ENCODE measurements around the gene PRKCA. TPM values are rescaled to one million over a fixed set of nuclear protein-coding genes. Genes with fewer than 3 reads are reported as not detected.

The PRKCA gene
- total and polyA plus RNA-seq, 4 donors, result 3.0 to 14.1 (median 5.4) TPM

- no peak overlapping the region for H3K27ac ChIP-seq (ENCODE audit: low read depth in 1 of 2, low read length in 2 of 2)
- no peak for DNase-seq (ENCODE audit: low spot score)
- H3K4me3 ChIP-seq (ENCODE audit: low read depth in 1 of 3, low read length in 3 of 3), result no peak overlapping the region
- no peak overlapping the region for H3K9ac ChIP-seq (ENCODE audit: low read depth in 1 of 2, low read length in 2 of 2)
- H3K9me3 ChIP-seq (ENCODE audit: control insufficient read depth in 4 of 4, low read length in 3 of 4), result peaks cover 0 to 2% (median 0%) of the 10 kb centered on the region in 4 donors
- TF ChIP-seq JUND (IDR thresholded peaks at IDR 0.05), result no peak
- no peak for TF ChIP-seq FOXA1 (IDR thresholded peaks at IDR 0.05)
- no peak for TF ChIP-seq REST (IDR thresholded peaks at IDR 0.05)
- TF ChIP-seq HNF4A (conservative IDR thresholded peaks at IDR 0.05), result no peak
- no peak for TF ChIP-seq HNF4G (IDR thresholded peaks at IDR 0.05)
- TF ChIP-seq RXRA (IDR thresholded peaks at IDR 0.05), result no peak
- TF ChIP-seq ATF3 (IDR thresholded peaks at IDR 0.05), result no peak
- TF ChIP-seq CTCF (IDR thresholded peaks at IDR 0.05; ENCODE audit: low read depth, low read length, missing input control), result no peak
- TF ChIP-seq SP1 (IDR thresholded peaks at IDR 0.05), result no peak
- no peak for TF ChIP-seq EGR1 (IDR thresholded peaks at IDR 0.05; ENCODE audit: low read depth in 2 of 2)
- no peak for TF ChIP-seq NR2F2 (IDR thresholded peaks at IDR 0.05)
- H3K4me1 ChIP-seq (ENCODE audit: control insufficient read depth in 4 of 4, insufficient read depth in 4 of 4, low read length in 3 of 4), result peaks cover 2 to 7% (median 5%) of the 10 kb centered on the region in 4 donors
- WGBS, result 98% methylated on average over 8 of the region's 8 CpGs
- H3K27me3 ChIP-seq (ENCODE audit: control insufficient read depth in 4 of 4, insufficient read depth in 4 of 4, low read length in 3 of 4), result no peaks in the 10 kb centered on the region
- no peaks in the 10 kb centered on the region for H3K36me3 ChIP-seq (ENCODE audit: control insufficient read depth in 4 of 4, insufficient read depth in 3 of 4, low read depth in 1 of 4, low read length in 3 of 4)
Observed at GRCh38 chr17:66447159-66447558, 144.7 kb downstream of the PRKCA start.

GRCh38 chr17:66448026-66448639, 145.7 kb downstream of the PRKCA start:
- Histone ChIP-seq H3K4me1 (ENCODE audit: control insufficient read depth in 4 of 4, insufficient read depth in 4 of 4, low read length in 3 of 4) (peaks cover 2 to 8% (median 6%) of the 10 kb centered on the region in 4 donors), H3K4me3 (ENCODE audit: low read depth in 1 of 3, low read length in 3 of 3) (no peak overlapping the region), H3K36me3 (ENCODE audit: control insufficient read depth in 4 of 4, insufficient read depth in 3 of 4, low read depth in 1 of 4, low read length in 3 of 4) (no peaks in the 10 kb centered on the region), H3K9ac (ENCODE audit: low read depth in 1 of 2, low read length in 2 of 2) (no peak overlapping the region), H3K27ac (ENCODE audit: low read depth in 1 of 2, low read length in 2 of 2) (peak overlapping the region in 1 of 2 donors; percentile 23), H3K9me3 (ENCODE audit: control insufficient read depth in 4 of 4, low read length in 3 of 4) (peaks cover 0 to 2% (median 0%) of the 10 kb centered on the region in 4 donors), H3K27me3 (ENCODE audit: control insufficient read depth in 4 of 4, insufficient read depth in 4 of 4, low read length in 3 of 4) (no peaks in the 10 kb centered on the region)
- WGBS, result 68% methylated on average over 14 of the region's 14 CpGs
- no peak for DNase-seq (ENCODE audit: low spot score)
- TF ChIP-seq ZBTB33 (IDR thresholded peaks at IDR 0.05) (no peak), SP1 (IDR thresholded peaks at IDR 0.05) (no peak), FOXA2 (IDR thresholded peaks at IDR 0.05) (no peak), REST (IDR thresholded peaks at IDR 0.05) (no peak), YY1 (IDR thresholded peaks at IDR 0.05) (no peak), HNF4A (conservative IDR thresholded peaks at IDR 0.05) (peak; percentile 69 to 74), MAX (IDR thresholded peaks at IDR 0.05) (no peak), CTCF (IDR thresholded peaks at IDR 0.05; ENCODE audit: low read depth, low read length, missing input control) (no peak), JUND (IDR thresholded peaks at IDR 0.05) (peak in 1 of 2 donors; percentile 20), NR2F2 (IDR thresholded peaks at IDR 0.05) (no peak), EGR1 (IDR thresholded peaks at IDR 0.05; ENCODE audit: low read depth in 2 of 2) (no peak), ATF3 (IDR thresholded peaks at IDR 0.05) (no peak), TAF1 (conservative IDR thresholded peaks at IDR 0.05) (no peak)

All from liver (tissue), 9 donors.